Measurements from ENCODE around the gene LSM3.

The LSM3 gene

GRCh38 chr3:14202874-14203520 is 24.4 kb downstream of the LSM3 start:
- DNase-seq, result no peak
- Histone ChIP-seq H3K27ac (no peak overlapping the region), H3K36me3 (peaks cover 15% of the 10 kb centered on the region), H3K4me3 (ENCODE audit: low read depth, low read length) (no peak overlapping the region), H3K27me3 (ENCODE audit: insufficient read depth, low read depth, severe bottlenecking) (no peaks in the 10 kb centered on the region), H3K9me3 (ENCODE audit: severe bottlenecking) (no peaks in the 10 kb centered on the region)
- TF ChIP-seq, protein P1, sequence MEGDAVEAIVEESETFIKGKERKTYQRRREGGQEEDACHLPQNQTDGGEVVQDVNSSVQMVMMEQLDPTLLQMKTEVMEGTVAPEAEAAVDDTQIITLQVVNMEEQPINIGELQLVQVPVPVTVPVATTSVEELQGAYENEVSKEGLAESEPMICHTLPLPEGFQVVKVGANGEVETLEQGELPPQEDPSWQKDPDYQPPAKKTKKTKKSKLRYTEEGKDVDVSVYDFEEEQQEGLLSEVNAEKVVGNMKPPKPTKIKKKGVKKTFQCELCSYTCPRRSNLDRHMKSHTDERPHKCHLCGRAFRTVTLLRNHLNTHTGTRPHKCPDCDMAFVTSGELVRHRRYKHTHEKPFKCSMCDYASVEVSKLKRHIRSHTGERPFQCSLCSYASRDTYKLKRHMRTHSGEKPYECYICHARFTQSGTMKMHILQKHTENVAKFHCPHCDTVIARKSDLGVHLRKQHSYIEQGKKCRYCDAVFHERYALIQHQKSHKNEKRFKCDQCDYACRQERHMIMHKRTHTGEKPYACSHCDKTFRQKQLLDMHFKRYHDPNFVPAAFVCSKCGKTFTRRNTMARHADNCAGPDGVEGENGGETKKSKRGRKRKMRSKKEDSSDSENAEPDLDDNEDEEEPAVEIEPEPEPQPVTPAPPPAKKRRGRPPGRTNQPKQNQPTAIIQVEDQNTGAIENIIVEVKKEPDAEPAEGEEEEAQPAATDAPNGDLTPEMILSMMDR (IDR thresholded peaks at IDR 0.05; ENCODE audit: low read depth, low read length), result no peak

DNA sequence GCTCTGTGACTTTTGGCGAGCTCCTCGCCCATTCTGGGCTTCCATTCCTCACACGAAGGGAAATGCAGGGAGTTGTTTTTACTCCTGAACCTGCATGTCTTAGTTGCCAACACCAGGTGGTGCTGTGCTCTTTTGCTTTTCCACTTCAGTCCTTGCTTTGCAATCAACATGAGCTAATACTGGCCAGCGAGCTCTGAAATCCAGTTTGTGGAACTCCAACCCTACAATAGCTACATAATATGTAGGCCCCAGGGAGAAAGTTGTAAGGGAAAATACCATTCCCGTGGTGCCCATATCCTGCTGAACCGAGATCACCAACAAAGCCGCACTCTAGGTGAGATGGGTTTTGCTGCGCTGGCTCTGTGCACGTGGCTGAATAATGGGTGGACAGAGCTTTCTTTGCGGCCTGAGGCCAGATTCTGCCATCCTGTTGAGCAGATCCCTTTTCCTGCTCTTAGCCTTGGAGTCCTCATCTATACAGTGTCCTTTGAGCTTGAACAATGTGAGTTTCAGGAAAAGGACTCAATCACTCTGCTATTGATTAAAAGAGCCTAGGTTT is 25.0 kb downstream of the LSM3 start:
- Histone ChIP-seq H3K36me3 (peaks cover 10% of the 10 kb centered on the region), H3K4me3 (ENCODE audit: low read depth, low read length) (no peak overlapping the region), H3K9me3 (ENCODE audit: severe bottlenecking) (no peaks in the 10 kb centered on the region), H3K27me3 (ENCODE audit: insufficient read depth, low read depth, severe bottlenecking) (no peaks in the 10 kb centered on the region), H3K27ac (no peak overlapping the region)
- DNase-seq, result peak; percentile 58
- TF ChIP-seq, protein P1 (IDR thresholded peaks at IDR 0.05; ENCODE audit: low read depth, low read length), result peak; percentile 90

DNA sequence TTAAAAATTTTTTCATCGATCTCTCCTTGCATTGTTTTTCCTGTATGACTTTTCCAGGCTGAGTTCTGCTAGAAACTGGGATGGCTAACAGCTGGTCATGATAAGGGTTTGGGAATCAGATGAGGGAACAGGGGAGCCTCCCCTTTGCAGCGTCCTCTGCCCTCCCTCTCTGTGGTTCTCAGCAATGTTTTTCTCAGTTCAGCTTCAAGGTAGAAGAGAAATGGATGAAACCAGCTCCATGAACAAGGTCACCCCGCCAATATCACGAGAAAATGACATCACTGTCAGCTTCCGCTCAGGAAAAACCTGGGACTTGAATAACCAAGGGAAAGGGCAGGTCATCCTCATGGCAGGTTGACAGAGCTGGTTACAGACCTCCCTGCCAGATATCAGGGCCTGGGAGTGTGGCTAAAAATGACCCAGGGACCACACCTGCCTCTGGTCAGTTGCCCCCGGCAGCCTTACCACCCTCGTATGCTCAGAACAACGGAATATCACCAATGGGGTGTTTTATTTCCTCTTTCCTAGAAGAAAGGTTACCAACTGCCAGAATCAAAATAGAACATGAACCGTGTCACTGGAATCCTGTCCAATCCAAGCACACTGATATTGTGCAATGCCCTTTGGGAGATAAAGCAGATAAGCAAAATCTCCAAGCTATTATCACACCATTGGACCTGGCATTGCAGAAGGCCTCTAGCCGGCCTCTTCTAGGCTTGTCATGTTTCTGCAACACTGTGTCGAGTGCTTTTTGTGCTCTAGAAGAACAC is 26.1 kb downstream of the LSM3 start:
- no peak overlapping the region for H3K27ac ChIP-seq
- peaks cover under 1% of the 10 kb centered on the region; the same call in 1 of the 2 replicates for H3K36me3 ChIP-seq
- TF ChIP-seq, protein P1 (IDR thresholded peaks at IDR 0.05; ENCODE audit: low read depth, low read length), result no peak
- no peaks in the 10 kb centered on the region for H3K27me3 ChIP-seq (ENCODE audit: insufficient read depth, low read depth, severe bottlenecking)
- no peak overlapping the region for H3K4me3 ChIP-seq (ENCODE audit: low read depth, low read length)
- no peaks in the 10 kb centered on the region for H3K9me3 ChIP-seq (ENCODE audit: severe bottlenecking)
- DNase-seq, result no peak

- Histone ChIP-seq H3K27me3 (ENCODE audit: insufficient read depth, low read depth, severe bottlenecking) (no peaks in the 10 kb centered on the region), H3K9me3 (ENCODE audit: severe bottlenecking) (no peaks in the 10 kb centered on the region), H3K36me3 (no peaks in the 10 kb centered on the region), H3K4me3 (ENCODE audit: low read depth, low read length) (no peak overlapping the region), H3K27ac (no peak overlapping the region)
- TF ChIP-seq, protein P1 (IDR thresholded peaks at IDR 0.05; ENCODE audit: low read depth, low read length), result 0 out of 2 replicates have a peak, but pooled peaks have one; percentile 10
- no peak for DNase-seq
Measured at GRCh38 chr3:14206548-14207177, 28.0 kb downstream of the LSM3 start.

GRCh38 chr3:14208168-14208567 is 29.6 kb downstream of the LSM3 start:
- TF ChIP-seq, protein P1 (IDR thresholded peaks at IDR 0.05; ENCODE audit: low read depth, low read length), result no peak
- Histone ChIP-seq H3K4me3 (ENCODE audit: low read depth, low read length) (no peak overlapping the region), H3K36me3 (no peaks in the 10 kb centered on the region), H3K9me3 (ENCODE audit: severe bottlenecking) (no peaks in the 10 kb centered on the region), H3K27me3 (ENCODE audit: insufficient read depth, low read depth, severe bottlenecking) (no peaks in the 10 kb centered on the region), H3K27ac (no peak overlapping the region)
- no peak for DNase-seq

Measured in WERI-Rb-1 (cell line).